SKM-1 treated with dmso at 0.1 percent for 144 hours (cell line): ENCODE measurements around the gene MMS22L.
"Not testable (repeated sequence)": the region's sequence is repeated elsewhere in the genome, so short reads cannot be mapped to it uniquely, and the experiment has no call there.

Source experiments
- DNase-seq: peaks from one replicate; lab custom pipeline; 2025; ENCODE audit not compliant: unreplicated experiment; lab: John Stamatoyannopoulos, UW

MMS22L gene

GRCh38 chr6:97231911-97232310 is 51.1 kb downstream of the MMS22L start:
- no peak for DNase-seq

- no peak for DNase-seq
Observed at GRCh38 chr6:97222903-97223302, 60.1 kb downstream of the MMS22L start.

- no peak for DNase-seq
Observed at GRCh38 chr6:97218912-97219311, 64.1 kb downstream of the MMS22L start.

GRCh38 chr6:97215157-97215769 is 67.8 kb downstream of the MMS22L start:
- peak; percentile 13 for DNase-seq

- DNase-seq, result no peak
Observed at GRCh38 chr6:97214671-97215070, 68.3 kb downstream of the MMS22L start.

- DNase-seq, result no peak
Observed at GRCh38 chr6:97207383-97207782, 75.6 kb downstream of the MMS22L start.

GRCh38 chr6:97205966-97206365 is 77.0 kb downstream of the MMS22L start:
- DNase-seq, result no peak

- DNase-seq, result no peak
Observed at GRCh38 chr6:97203343-97203742, 79.7 kb downstream of the MMS22L start.

- DNase-seq, result no peak
Observed at GRCh38 chr6:97198046-97198565, 84.9 kb downstream of the MMS22L start.

GRCh38 chr6:97195117-97195516 is 87.9 kb downstream of the MMS22L start:
- no peak for DNase-seq

- no peak for DNase-seq
Observed at GRCh38 chr6:97189767-97190166, 93.2 kb downstream of the MMS22L start.

GRCh38 chr6:97187951-97188350 is 95.1 kb downstream of the MMS22L start:
- no peak for DNase-seq

GRCh38 chr6:97186416-97186999 is 96.5 kb downstream of the MMS22L start:
- peak; percentile 42 for DNase-seq

- DNase-seq, result no peak
Observed at GRCh38 chr6:97177905-97178304, 105.1 kb downstream of the MMS22L start.

GRCh38 chr6:97176468-97176867 is 106.5 kb downstream of the MMS22L start:
- no peak for DNase-seq

- DNase-seq, result no peak
Observed at GRCh38 chr6:97175806-97176205, 107.2 kb downstream of the MMS22L start.

GRCh38 chr6:97174471-97174870 is 108.5 kb downstream of the MMS22L start:
- no peak for DNase-seq

- no peak for DNase-seq
Observed at GRCh38 chr6:97160280-97160679, 122.7 kb downstream of the MMS22L start.

- DNase-seq, result not testable (repeated sequence)
Observed at GRCh38 chr6:97155447-97155846, 127.6 kb downstream of the MMS22L start.

GRCh38 chr6:97154015-97154414 is 129.0 kb downstream of the MMS22L start:
- no peak for DNase-seq

GRCh38 chr6:97151601-97152000 is 131.4 kb downstream of the MMS22L start:
- DNase-seq, result no peak

- no peak for DNase-seq
Observed at GRCh38 chr6:97150932-97151331, 132.1 kb downstream of the MMS22L start.

- no peak for DNase-seq
Observed at GRCh38 chr6:97147421-97147820, 135.6 kb downstream of the MMS22L start.
